ENCODE measurements around the gene MLST8.
A peak's percentile ranks its signal among the peaks of the same experiment; 100 is the strongest.

MLST8 gene

GRCh38 chr16:2159175-2159838, 45.9 kb upstream of the MLST8 start:
- in situ Hi-C loops (cut with HindIII; ENCODE audit: low sequenced_read_pairs) = no loop called here
- H3K4me3 ChIP-seq (ENCODE audit: low read depth, low read length) = peak overlapping the region; percentile 14
- TF ChIP-seq, protein P1, sequence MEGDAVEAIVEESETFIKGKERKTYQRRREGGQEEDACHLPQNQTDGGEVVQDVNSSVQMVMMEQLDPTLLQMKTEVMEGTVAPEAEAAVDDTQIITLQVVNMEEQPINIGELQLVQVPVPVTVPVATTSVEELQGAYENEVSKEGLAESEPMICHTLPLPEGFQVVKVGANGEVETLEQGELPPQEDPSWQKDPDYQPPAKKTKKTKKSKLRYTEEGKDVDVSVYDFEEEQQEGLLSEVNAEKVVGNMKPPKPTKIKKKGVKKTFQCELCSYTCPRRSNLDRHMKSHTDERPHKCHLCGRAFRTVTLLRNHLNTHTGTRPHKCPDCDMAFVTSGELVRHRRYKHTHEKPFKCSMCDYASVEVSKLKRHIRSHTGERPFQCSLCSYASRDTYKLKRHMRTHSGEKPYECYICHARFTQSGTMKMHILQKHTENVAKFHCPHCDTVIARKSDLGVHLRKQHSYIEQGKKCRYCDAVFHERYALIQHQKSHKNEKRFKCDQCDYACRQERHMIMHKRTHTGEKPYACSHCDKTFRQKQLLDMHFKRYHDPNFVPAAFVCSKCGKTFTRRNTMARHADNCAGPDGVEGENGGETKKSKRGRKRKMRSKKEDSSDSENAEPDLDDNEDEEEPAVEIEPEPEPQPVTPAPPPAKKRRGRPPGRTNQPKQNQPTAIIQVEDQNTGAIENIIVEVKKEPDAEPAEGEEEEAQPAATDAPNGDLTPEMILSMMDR (IDR thresholded peaks at IDR 0.05; ENCODE audit: low read depth, low read length) = no peak
- peak; percentile 89 for DNase-seq (ENCODE audit: low read depth, low spot score)

- DNase-seq (ENCODE audit: low read depth, low spot score) = no peak
- TF ChIP-seq, protein P1 (IDR thresholded peaks at IDR 0.05; ENCODE audit: low read depth, low read length) = no peak
- no peak overlapping the region for H3K4me3 ChIP-seq (ENCODE audit: low read depth, low read length)
- in situ Hi-C loops (cut with HindIII; ENCODE audit: low sequenced_read_pairs) = no loop called here
These were observed 44.2 kb upstream of the MLST8 start for GRCh38 chr16:2160915-2161551.

DNA sequence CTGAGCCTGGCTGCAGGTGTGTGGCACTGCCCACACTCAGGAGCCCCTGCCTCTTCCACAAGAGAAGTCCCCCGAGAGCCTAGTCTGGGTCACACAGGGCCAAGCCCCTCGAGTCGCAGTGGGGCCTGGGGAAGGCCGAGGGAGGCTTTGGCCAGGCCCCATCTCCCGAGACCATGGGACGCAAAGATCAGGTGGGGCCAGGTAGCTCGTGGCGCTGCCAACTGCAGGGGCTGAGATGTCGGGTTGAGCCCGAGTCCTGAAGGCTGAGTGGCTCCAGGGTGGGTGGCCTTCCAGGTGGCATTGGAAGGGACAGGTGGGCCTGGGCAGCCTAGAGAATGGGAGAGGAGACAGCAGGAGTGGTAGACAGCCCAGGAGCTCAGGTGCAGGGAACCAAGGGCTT, 43.3 kb upstream of the MLST8 start:
- no peak overlapping the region for H3K4me3 ChIP-seq (ENCODE audit: low read depth, low read length)
- TF ChIP-seq, protein P1 (IDR thresholded peaks at IDR 0.05; ENCODE audit: low read depth, low read length) = no peak
- in situ Hi-C loops (cut with HindIII; ENCODE audit: low sequenced_read_pairs) = no loop called here
- no peak for DNase-seq (ENCODE audit: low read depth, low spot score)

DNA sequence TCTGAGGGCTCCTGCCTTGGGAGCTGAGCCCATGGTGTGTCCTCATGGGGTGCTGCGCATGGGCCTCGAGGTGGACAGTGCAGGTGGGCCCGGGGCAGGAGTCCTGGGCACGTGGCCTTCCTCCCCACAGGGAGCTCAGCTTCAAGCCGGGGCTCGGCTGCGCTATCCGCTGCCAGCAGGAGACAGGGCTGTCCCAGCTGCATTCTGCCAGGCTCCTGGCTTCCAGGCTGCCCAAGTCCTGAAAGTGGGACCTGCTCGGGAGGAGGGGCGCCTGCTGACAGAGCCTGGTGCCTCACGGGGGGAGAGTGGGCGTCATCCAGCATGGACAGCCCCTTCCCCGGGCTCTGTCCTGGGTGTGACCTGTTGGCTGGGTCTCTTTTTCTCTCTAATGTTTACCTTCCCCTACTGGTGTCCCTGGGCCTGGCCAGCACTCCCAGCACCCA, 42.6 kb upstream of the MLST8 start:
- H3K4me3 ChIP-seq (ENCODE audit: low read depth, low read length) = no peak overlapping the region
- DNase-seq (ENCODE audit: low read depth, low spot score) = no peak
- in situ Hi-C loops (cut with HindIII; ENCODE audit: low sequenced_read_pairs) = no loop called here
- TF ChIP-seq, protein P1 (IDR thresholded peaks at IDR 0.05; ENCODE audit: low read depth, low read length) = no peak

DNA sequence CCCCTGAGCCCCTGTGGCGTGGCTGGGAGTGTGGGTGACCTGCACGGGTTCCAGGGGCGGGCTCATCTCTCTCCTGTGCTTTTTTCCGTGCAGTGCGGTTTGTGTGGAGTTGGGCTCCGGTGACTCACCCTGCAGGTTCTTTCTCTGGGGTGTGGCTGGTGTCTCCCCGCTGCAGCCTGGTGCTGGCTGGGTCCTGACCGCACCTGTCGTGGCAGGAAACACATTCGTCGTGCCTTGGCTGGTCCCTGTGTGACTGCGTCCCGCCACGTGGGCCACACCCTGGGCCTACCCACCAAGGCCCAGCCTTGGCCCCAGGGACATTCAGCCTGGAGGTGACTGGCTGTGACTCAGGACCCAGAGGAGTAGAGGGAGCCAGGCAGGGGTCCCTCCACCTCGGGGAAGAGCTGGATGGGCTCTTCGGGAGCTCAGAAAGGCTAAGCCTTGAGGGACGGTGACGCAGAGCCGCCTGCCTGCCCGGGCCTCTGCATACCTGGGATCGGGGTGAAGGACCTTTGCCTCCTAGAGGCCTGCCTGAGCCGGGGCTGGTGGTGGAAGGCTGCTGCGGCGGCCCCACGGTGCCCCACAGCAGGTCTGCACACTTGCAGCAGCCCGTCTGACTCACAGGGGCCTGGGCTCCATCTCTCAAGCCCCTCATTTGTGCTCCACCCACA, 41.9 kb upstream of the MLST8 start:
- TF ChIP-seq, protein P1 (IDR thresholded peaks at IDR 0.05; ENCODE audit: low read depth, low read length) = no peak
- no peak overlapping the region for H3K4me3 ChIP-seq (ENCODE audit: low read depth, low read length)
- in situ Hi-C loops (cut with HindIII; ENCODE audit: low sequenced_read_pairs) = no loop called here
- DNase-seq (ENCODE audit: low read depth, low spot score) = no peak

GRCh38 chr16:2165861-2166260, 39.4 kb upstream of the MLST8 start:
- TF ChIP-seq, protein P1 (IDR thresholded peaks at IDR 0.05; ENCODE audit: low read depth, low read length) = no peak
- no peak overlapping the region for H3K4me3 ChIP-seq (ENCODE audit: low read depth, low read length)
- in situ Hi-C loops (cut with HindIII; ENCODE audit: low sequenced_read_pairs) = no loop called here
- no peak for DNase-seq (ENCODE audit: low read depth, low spot score)

Measured in astrocyte of the spinal cord (primary cell).